HepG2 (cell line): Measurements from ENCODE around the gene NPHP4. TPM values are rescaled to one million over a fixed set of nuclear protein-coding genes. Genes with fewer than 3 reads are reported as not detected.

Source experiments
- ATAC-seq: fragments of 200-7000 bp; cut with Tn5 transposase; 3 replicates; pipeline ENCODE4 v1.9.1; 2020; ENCODE audit warnings: mild to moderate bottlenecking, moderate library complexity
- BruUV-seq: library from RNA; stranded (reverse); fragments of 400-500 nt; replicated peaks from 2 replicates; lab custom pipeline; 2021; lab: Mats Ljungman, UMichigan
- CTCF ChIA-PET: fragments of 300-600 bp; formaldehyde crosslinking; extraction: SDS; loops from one replicate; lab custom pipeline; 2021; ENCODE audit warnings: low total read pairs, inconsistent platforms, low intra/inter-chr PET ratio; lab: Yijun Ruan, JAX
- POLR2A ChIA-PET: fragments of 350-600 bp; sonication (Branson Sonifier 250); formaldehyde crosslinking; loops from one replicate; lab custom pipeline; 2020; ENCODE audit warnings: antibody characterized with exemption, inconsistent platforms; lab: Yijun Ruan, JAX
- DNase-seq: peaks from one replicate; pipeline ENCODE4 v3.0.0-alpha.2; 2015; ENCODE audit warnings: low spot score
- FAIRE-seq: peaks from 3 replicates; lab custom pipeline; 2011; peaks lifted over from hg19 to GRCh38; lab: Jason Lieb, UNC
- H2AFZ ChIP-seq: one replicate; pipeline ENCODE4 v1.6.1; 2011; ENCODE audit warnings: low read length, inconsistent platforms
- H3K27ac ChIP-seq: fragments of 300-600 bp; 3 replicates; pipeline ENCODE4 v1.8.0; 2011; ENCODE audit warnings: mixed run types, mild to moderate bottlenecking, mixed read lengths, low read length, inconsistent platforms; ENCODE audit not compliant: insufficient read depth; ENCODE audit errors: extremely low read length
- H3K27me3 ChIP-seq, 2 experiments: fragments of 200-600 bp in 1 of 2; 2 replicates in 1 of 2; 3 replicates in 1 of 2; pipeline versions ENCODE4 v1.6.0 to v1.8.0; 2011; ENCODE audit warnings: low read length in 2 of 2, mild to moderate bottlenecking in 2 of 2, moderate library complexity in 2 of 2, inconsistent platforms in 1 of 2; ENCODE audit not compliant: insufficient read depth in 2 of 2, control insufficient read depth in 1 of 2
- H3K36me3 ChIP-seq, 2 experiments: fragments of 200-600 bp in 1 of 2; replicated peaks in 1 of 2; 2 replicates in 1 of 2; 3 replicates in 1 of 2; pipeline versions ENCODE4 v1.5.1 to v1.8.0; 2011; ENCODE audit warnings: low read length in 2 of 2, inconsistent platforms in 1 of 2; ENCODE audit not compliant: insufficient read depth in 2 of 2, control insufficient read depth in 1 of 2
- H3K4me1 ChIP-seq: 2 replicates; pipeline ENCODE4 v1.5.1; 2012; ENCODE audit warnings: low read length, inconsistent platforms; ENCODE audit not compliant: insufficient read depth
- H3K4me2 ChIP-seq: 2 replicates; pipeline ENCODE4 v1.6.0; 2011; ENCODE audit warnings: low read depth, low read length, inconsistent platforms
- H3K4me3 ChIP-seq, 3 experiments: fragments of 200-600 bp in 1 of 3; sonication (generic), shearing (Covaris generic) in 1 of 3; replicated peaks in 1 of 3; 2 replicates each; pipeline ENCODE4 v1.5.1; 2011 to 2016; ENCODE audit warnings: low read length in 3 of 3, inconsistent platforms in 2 of 3, low read depth in 2 of 3, mild to moderate bottlenecking in 2 of 3, control low read depth in 1 of 3, mixed read lengths in 1 of 3; ENCODE audit not compliant: insufficient read depth in 1 of 3
- H3K79me2 ChIP-seq: one replicate; pipeline ENCODE4 v1.6.1; 2011; ENCODE audit warnings: low read length, inconsistent platforms; ENCODE audit not compliant: insufficient read depth
- H3K9ac ChIP-seq: 2 replicates; pipeline ENCODE4 v1.6.0; 2011; ENCODE audit warnings: mild to moderate bottlenecking, low read depth, low read length, inconsistent platforms; ENCODE audit not compliant: insufficient read depth
- H3K9me3 ChIP-seq: 2 replicates; pipeline ENCODE4 v1.5.1; 2012; ENCODE audit warnings: mild to moderate bottlenecking, low read length
- H4K20me1 ChIP-seq: 2 replicates; pipeline ENCODE4 v1.6.0; 2011; ENCODE audit warnings: inconsistent platforms, mild to moderate bottlenecking, low read length, moderate library complexity; ENCODE audit not compliant: insufficient read depth
- ATRX ChIP-seq: sonication (generic); formaldehyde crosslinking; IDR thresholded peaks from 2 replicates; pipeline ENCODE4 v1.4.0; 2020; ENCODE audit warnings: missing genetic modification reagents, borderline replicate concordance
- CEBPB ChIP-seq: IDR thresholded peaks from 2 replicates; pipeline ENCODE4 v1.6.1; 2011; ENCODE audit warnings: low read depth, low read length, improper control_type of control experiment, borderline replicate concordance
- HNRNPUL1 ChIP-seq: fragments of 200-400 bp; formaldehyde crosslinking; IDR thresholded peaks from 2 replicates; pipeline ENCODE4 v1.6.1; 2017; ENCODE audit warnings: low read depth, mild to moderate bottlenecking, low read length, moderate library complexity
- MEIS1 ChIP-seq: sonication (generic); formaldehyde crosslinking; IDR thresholded peaks from 2 replicates; pipeline ENCODE4 v1.9.0; 2021; ENCODE audit warnings: mild to moderate bottlenecking, missing genetic modification reagents, moderate library complexity, borderline replicate concordance
- MLX ChIP-seq: IDR thresholded peaks from 2 replicates; pipeline ENCODE4 v1.6.1; 2016
- MXD3 ChIP-seq: IDR thresholded peaks from 2 replicates; pipeline ENCODE4 v1.6.1; 2016; ENCODE audit warnings: mild to moderate bottlenecking, missing biosample characterization, missing genetic modification reagents
- NCOR1 ChIP-seq: fragments of 200-600 bp; sonication (generic); IDR thresholded peaks from 2 replicates; pipeline ENCODE4 v1.7.0; 2017; ENCODE audit warnings: antibody characterized with exemption, low read length, borderline replicate concordance
- PHF8 ChIP-seq: sonication (generic); formaldehyde crosslinking; IDR thresholded peaks from 2 replicates; pipeline ENCODE4 v1.5.0; 2020; ENCODE audit warnings: missing genetic modification reagents
- THAP7 ChIP-seq: sonication (generic); formaldehyde crosslinking; IDR thresholded peaks from 2 replicates; pipeline ENCODE4 v1.8.1; 2023; ENCODE audit warnings: mild to moderate bottlenecking, missing genetic modification reagents
- ZBTB7A ChIP-seq: sonication (generic); formaldehyde crosslinking; IDR thresholded peaks from 2 replicates; pipeline ENCODE4 v1.8.0; 2022; ENCODE audit warnings: mild to moderate bottlenecking, missing genetic modification reagents
- ZNF510 ChIP-seq: sonication (generic); formaldehyde crosslinking; IDR thresholded peaks from 2 replicates; pipeline ENCODE4 v1.4.0; 2020; ENCODE audit warnings: low read depth, mild to moderate bottlenecking, missing genetic modification reagents
- ZNF616 ChIP-seq: sonication (generic); formaldehyde crosslinking; IDR thresholded peaks from 2 replicates; pipeline ENCODE4 v1.5.0; 2020; ENCODE audit warnings: low read depth, mild to moderate bottlenecking, missing genetic modification reagents
- ZNF740 ChIP-seq: sonication (generic); formaldehyde crosslinking; IDR thresholded peaks from 2 replicates; pipeline ENCODE4 v1.4.0; 2020; ENCODE audit warnings: missing genetic modification reagents
- WGBS: methylation state at CpG from one replicate; pipeline ENCODE4 v1.1.6; 2017; ENCODE audit warnings: low lambda C conversion rate; 5-methylcytosine and 5-hydroxymethylcytosine counted together
- in situ Hi-C: cut with HindIII; loops from 2 replicates; pipeline ENCODE4 v1.10.0; 2017; ENCODE audit warnings: low pct_unique_long_range_greater_than_20kb; ENCODE audit not compliant: extremely low pct_ligation_motif_present
- intact Hi-C: fragments of 100-400 bp; cut with micrococcal nuclease; formaldehyde crosslinking; loops from one replicate; pipeline ENCODE4 v1.10.0; 2022; ENCODE audit not compliant: unreplicated experiment
- polyA plus RNA-seq, 8 experiments: library from polyadenylated mRNA; depleted of rRNA in 3 of 8; stranded (reverse) in 7 of 8; unstranded in 1 of 8; fragments of >200 nt; fragmentation: Illumina TruSeq in 4 of 8; extraction: Trizol in 4 of 8; gene quantifications; 2 replicates each; pipeline versions ENCODE4 v1.2.1 to v1.2.3, GENCODE V29; 2011 to 2016; ENCODE audit warnings: low read depth in 4 of 8, missing spikeins in 1 of 8, mixed read lengths in 1 of 8; ENCODE audit not compliant: insufficient read depth in 1 of 8
- total RNA-seq, 5 experiments: library from RNA; depleted of rRNA; stranded (reverse); fragments of >200 nt; fragmentation: Illumina TruSeq; extraction: Trizol; gene quantifications; 2 replicates each; pipeline ENCODE4 v1.2.3, GENCODE V29; 2016; ENCODE audit warnings: low read depth in 1 of 5

NPHP4 gene
- total and polyA plus RNA-seq, 2 of the 13 experiments (the other 11 are each of a cell fraction or from before 2014, with no cell fraction given): 4.4 to 6.8 TPM

GRCh38 chr1:5874416-5875110, 117.7 kb downstream of the NPHP4 start:
- FAIRE-seq (no peak), ATAC-seq (no peak), DNase-seq (no peak)
- no TSS peak for BruUV-seq
- ChIA-PET CTCF (no interaction called here), POLR2A (no interaction called here)
- Histone ChIP-seq H3K4me2 (no peak overlapping the region), H3K4me1 (no peaks in the 10 kb centered on the region), H3K4me3 (no peak overlapping the region), H3K79me2 (no peaks in the 10 kb centered on the region), H3K9ac (no peak overlapping the region), H2AFZ (no peak overlapping the region), H3K9me3 (no peaks in the 10 kb centered on the region; the same call in 1 of the 2 replicates), H4K20me1 (no peaks in the 10 kb centered on the region), H3K27me3 (no peaks in the 10 kb centered on the region), H3K27ac (no peak overlapping the region), H3K36me3 (peaks cover 13 to 55% of the 10 kb centered on the region in 2 experiments; a peak in 4 of 5 replicates)
- in situ Hi-C loops (no loop called here), intact Hi-C loops (no loop called here)
- TF ChIP-seq MEIS1 (CRISPR knock-in tag) (no peak), ZNF510 (CRISPR knock-in tag) (no peak), PHF8 (no peak), NCOR1 (no peak), THAP7 (no peak), MXD3 (CRISPR knock-in tag) (no peak), ZNF616 (CRISPR knock-in tag) (no peak), HNRNPUL1 (no peak), ZNF740 (CRISPR knock-in tag) (no peak), ZBTB7A (CRISPR knock-in tag) (no peak), CEBPB (no peak), ATRX (CRISPR knock-in tag) (no peak), MLX (CRISPR knock-in tag) (no peak)
- 97% methylated on average over 6 of the region's 41 CpGs for WGBS
